ENCODE results near the gene MVD.

MVD gene

DNA sequence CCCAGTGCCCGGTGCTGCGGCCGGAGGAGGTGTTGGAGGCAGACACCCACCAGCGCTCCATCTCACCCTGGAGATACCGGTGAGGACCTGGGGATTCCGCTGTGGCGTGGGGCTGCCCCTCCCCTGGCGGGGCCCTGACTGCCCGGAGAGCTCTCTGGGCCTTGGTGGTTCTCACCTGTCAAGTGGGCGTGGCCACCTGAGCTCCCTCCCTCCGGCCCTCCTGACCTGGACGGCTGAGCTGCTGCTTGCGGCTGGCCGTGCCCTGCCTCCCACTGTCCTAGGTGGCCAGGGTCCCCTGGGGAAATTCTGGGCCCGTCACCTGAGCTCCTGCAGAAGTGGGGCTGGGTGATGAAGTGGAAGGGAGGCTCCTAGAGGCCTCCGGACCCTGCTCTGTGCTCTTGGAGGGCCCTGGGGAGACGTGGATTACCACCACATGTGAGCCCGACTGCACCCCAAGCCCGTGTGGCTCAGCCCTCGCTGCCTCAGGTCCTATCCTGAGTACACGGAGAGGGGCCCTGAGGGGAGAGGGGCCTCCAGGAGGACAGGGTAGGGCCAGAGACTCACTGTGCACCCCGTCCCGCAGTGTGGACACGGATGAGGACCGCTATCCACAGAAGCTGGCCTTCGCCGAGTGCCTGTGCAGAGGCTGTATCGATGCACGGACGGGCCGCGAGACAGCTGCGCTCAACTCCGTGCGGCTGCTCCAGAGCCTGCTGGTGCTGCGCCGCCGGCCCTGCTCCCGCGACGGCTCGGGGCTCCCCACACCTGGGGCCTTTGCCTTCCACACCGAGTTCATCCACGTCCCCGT lies 23.5 kb downstream of the MVD start:
- no peak for DNase-seq

DNA sequence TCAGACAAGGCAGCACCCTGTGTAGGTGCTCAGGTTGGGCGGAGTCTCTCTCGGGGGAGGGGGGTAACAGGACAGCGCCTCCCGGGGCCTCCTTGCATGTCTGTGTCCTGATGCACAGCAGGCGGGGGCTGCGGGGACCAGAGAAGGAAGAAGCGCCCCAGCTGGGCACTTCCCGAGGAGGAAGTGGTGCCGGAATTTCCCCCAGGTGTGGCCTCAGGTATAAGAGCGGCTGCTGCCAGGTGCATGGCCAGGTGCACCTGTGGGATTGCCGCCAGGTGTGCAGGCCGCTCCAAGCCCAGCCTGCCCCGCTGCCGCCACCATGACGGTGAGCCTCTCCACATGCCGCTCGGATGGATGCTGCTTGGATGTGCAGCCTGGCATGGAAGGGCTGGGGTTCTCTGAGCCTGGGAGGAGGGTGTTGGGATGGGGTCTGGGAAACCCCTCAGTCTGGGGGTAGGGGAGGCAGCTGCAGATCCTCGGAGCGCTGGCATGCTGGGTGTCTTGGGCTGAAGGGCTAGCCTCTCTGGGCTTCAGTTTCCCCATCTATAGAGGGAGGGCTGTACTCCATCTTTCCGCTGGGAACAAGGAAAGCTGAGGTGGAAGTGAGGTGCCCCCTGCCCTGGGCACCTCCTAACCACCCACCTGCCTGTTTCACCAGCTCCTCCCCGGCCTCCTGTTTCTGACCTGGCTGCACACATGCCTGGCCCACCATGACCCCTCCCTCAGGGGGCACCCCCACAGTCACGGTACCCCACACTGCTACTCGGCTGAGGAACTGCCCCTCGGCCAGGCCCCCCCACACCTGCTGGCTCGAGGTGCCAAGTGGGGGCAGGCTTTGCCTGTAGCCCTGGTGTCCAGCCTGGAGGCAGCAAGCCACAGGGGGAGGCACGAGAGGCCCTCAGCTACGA lies 24.3 kb downstream of the MVD start, which contains the start of gene IL17C:
Gene IL17C (plus strand): TSS at position 250 of the 908 bp plus-strand sequence. CDS start 70 bp downstream, at position 320.
- no peak for DNase-seq

DNA sequence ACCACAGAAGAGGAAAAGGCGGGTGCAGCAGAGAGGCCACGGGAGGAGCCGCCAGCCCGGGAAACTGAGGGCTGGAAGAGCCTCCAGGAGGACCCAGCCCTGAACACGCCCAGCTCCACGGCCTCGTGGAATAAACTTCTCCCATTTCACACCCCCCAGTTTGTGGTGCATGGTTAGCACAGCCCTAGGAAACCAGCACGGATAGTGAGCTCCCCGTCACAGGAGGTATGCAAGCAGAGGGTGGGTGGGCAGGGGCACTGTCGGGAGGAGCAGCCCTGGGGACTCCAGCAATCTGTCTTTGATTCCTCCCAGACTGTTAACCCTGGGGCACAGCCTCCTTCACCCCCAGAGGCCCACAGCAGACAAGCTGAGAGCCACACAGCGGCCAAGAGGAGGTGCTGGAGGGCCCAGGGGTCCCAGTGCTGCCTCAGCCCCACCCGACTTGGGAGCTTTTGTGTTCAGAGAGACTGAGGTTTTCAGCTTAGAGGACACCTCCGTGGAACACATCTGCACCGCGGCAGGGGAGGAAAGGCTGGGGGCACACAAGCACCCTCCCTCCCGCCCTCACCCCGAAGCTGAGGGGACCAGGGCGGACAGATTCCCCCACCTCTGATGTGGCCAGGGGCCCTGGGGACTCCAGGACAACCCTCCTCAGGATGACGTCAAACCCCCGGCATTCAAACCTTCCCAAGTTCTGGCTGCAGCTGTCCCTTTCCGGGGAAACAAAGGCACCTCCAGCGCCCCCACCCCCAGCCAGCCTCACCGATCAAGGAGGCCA lies 26.2 kb downstream of the MVD start:
- no peak for DNase-seq

DNA sequence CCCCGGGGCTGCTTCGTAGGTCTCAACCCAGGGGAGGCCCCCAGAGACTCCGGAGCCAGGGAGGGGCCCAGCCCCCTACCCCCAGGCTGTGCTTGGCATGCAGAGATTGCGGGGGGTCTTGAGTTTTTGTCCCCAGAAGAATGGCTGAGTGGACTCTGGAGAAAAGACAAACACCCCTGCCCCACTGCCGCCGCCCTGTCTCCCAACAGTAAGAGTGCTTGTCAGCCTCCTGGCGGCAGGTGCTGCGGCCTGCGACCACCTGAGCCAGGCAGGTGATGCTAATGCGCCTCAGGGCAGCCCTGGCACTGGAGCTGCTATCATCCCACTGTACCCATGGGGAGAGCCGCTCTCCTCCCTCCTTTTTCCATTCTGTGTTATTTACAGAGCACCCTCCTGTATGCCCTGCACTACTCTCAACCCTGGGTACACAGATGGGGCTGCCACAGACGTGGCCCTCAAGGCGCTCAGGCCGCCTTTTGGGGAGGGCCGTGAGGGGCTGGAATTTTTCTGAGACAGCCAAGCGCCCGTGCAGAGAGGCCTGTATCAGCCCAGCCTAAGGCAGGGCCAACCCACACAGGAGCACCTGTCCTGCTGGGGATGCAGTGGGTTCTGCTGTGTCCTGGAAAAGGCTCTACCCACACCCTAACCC lies 27.1 kb downstream of the MVD start:
- no peak for DNase-seq

DNA sequence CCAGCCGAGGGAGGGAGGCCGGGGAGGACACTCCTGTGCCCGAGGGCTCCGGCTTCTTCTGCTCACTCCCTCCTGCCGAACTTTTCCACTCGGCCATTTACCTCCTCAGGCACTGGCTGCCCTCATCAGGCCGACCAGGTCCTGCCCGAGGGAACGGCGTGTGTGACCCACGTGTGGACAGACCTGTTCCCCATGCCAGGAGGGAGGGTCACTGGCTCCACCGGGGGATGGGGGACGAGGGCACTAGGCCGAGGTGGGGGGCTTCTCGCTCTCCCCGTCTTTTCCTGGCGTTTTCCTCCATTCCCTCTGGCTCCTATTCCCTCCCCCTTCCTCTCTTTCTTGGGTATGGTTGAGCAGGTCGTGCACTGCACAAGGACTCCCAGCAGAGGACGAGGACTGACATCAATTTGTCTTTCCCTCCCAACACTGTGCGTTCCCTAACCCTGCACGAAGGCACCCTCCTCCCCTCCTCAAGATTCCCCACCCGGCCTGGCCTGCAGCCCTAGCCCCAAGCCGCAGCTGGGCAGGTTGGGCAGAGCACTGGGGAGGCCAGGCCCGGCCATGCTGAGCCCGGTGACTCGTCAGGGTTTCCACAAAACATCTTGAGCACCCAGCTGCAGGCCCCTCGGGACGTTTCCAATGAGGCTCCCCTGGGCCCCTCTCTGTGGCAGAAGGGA lies 27.8 kb downstream of the MVD start:
- DNase-seq, result no peak

DNA sequence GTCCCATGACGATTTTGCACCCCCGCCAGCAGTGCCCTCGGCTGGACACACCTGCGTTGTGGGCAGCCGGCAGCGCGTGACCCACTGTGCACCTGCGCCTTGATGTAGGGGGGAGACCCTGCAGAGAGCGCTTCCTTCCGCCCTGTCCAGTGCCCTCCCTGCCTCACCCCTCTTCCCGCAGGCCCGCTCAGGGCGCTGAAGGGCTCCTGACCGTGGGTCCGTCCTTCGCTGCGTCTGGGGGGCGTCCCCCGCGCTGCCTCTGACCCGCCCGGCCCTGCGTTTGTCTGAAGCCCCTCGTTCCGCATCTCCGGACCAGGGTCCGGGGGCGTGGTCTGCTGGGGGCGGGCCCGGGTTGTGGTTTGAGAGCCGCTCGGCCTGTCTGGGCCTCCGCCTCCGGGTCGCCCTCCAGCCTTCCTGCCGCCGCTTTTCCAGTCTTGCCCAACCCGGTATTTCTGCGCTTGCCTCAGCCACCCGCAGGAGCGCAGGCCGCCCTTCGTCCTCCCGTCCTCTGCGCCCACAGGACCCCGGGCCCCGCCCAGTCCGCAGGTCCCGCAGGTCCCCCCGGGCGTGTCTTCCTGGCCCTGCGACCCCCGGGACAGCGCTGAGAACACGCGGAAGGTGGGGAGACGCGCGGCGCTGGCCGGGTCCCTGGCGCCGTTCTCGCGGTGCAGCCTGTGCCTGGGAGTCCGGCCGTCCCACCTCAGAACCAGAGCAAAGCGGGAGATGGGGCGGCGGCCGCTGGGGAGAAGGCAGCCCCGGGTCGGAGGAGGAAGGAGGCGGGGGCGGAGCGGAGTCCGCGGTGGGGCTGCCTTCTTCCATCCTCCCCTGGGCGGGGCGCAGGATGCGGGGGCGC lies 28.5 kb downstream of the MVD start:
- DNase-seq, result peak; percentile 63 to 65

DNA sequence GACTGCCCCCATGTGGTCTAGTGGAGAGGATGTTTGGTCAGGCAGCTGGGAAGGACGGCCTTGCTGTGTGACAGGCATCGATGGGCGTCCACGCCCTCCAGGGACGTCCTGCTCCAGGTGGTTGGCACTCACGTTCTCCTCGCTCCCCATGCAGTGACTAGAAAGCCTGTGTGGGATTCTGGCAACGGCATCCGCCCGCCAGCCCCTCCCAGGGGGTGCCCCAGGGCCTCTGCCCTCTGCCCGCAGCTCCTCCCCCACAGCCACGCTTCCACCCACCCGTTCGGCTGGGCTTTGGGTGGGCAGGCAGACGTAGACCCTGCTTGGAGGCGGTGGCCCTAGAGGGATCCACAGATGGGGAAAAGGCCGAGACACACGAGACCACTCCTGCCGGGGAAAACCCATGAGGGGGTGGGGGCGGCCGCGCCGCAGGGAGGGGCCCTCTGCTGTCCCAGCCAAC lies 29.2 kb downstream of the MVD start:
- DNase-seq, result peak; percentile 40 to 48

DNA sequence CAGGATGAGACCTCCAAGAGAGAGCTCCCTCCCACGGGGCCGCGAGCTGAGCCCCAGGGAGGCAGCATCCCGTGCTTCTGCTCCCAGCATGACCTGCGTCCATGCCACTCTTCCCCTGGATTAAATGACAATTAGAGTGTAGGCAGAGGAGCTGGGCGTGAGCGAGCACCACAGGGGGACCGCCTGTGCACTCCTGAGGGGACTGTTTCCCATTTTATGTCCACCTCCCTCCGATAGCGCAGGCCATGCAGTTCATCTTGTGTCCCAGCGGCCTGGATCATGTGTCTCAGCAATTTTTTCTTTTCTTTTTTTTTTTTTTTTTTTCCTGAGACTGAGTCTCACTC lies 30.3 kb downstream of the MVD start:
- DNase-seq, result no peak

DNA sequence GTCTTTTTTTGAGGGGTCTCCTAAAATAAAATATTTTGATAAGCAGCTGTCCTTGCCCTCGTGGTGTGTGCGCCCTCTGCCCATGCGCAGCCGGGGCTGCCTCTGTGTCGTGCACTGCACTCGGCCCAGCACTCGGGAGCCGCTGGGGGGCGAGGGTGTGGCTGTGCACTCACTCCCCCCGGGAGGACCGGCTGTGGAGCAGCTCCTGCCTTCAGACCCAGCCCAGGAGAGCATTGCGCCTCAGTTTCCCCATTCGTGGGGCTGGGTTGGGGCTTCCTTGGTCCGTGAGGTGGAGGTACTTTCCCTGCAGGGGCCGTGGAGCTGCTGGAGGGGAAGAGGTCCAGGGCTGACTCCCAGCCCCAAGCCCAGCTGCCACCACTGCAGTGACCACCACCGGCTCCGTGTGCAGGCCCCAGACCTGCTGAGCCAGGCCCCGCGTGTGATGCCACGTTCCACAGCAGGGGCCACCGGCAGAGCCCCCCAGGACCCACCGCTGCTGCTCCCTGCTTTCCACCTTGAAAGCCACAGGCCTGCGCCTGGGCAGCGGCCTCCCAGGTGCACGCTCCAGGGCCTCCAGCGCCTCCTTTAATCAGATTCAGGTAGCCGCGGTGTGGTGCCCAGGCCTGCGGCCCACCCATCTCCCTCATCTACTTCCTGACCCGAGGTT lies 30.8 kb downstream of the MVD start:
- no peak for DNase-seq

DNA sequence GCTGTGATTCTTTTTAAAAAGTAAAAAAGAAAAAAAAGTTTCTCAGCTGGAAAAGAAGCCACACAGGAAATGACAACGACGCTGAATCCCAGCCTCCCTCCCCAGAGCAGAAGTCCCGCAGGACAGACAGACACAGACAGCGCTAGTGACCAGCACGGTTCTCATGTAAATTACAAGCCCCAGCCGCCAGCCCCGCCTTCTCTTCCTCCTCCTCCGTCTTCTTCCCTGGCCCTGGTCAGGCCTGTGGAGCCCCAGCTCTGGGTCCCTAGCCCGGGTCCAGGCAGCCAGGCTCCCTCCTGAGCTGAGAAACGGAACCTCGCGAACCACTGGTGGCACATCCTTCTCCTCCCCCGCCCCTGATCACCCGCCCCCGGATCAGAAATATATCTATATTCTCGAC lies 31.5 kb downstream of the MVD start:
- no peak for DNase-seq

DNA sequence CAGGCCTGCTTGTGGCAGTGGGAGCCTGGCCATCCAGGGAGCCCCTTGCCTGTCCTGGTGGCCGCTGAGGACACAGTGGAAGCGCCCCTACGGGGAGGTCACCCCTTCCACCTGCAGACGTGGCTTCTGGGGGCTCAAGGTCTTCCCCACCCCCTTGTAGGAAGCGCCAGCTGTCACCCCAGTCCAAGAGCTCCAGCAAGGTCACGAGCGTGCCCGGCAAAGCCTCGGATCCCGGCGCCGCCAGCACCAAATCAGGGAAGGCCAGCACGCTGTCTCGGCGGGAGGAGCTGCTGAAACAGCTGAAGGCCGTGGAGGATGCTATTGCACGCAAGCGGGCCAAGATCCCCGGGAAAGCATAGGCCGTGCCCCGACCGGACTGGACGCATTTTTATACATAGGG lies 31.9 kb downstream of the MVD start:
- DNase-seq, result no peak

DNA sequence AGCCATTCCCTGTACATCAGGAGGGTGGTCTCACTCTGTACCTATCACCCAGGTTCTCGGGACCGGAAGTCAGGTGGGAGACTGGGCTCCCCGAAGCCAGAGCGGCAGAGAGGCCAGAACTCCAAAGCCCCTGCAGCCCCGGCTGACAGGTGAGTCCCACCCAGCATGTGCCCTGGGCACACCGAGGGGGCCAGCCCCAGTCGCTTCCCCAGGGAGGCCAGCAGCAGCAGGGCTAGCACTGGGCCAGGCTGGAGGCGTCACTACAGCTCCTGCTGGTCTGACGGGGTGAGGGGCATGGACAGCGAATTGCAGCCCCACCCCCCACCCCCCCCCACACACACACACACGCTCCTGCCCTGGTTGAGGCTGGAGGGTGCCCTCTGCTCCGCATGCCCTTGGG lies 32.5 kb downstream of the MVD start:
- DNase-seq, result no peak

DNA sequence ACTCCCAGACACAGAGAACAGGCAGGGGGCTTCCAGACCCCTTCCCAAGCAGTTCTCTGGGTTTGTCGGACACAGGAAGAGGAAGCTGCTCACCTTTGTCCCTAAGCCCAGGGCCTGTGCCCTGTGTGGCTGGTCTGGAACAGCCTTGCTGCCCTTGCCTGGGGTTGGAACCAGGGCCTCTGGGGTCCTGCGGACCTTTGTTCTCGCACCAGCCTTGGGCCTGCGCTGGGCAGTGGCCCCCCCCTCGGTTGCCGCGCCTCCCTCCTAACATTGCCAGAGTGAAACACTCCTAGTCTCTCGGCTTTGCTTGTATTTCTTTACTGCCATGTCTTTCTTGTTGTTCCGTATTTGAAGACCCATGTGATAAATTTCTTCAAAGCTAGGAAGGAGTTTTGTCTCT lies 33.1 kb downstream of the MVD start:
- no peak for DNase-seq

DNA sequence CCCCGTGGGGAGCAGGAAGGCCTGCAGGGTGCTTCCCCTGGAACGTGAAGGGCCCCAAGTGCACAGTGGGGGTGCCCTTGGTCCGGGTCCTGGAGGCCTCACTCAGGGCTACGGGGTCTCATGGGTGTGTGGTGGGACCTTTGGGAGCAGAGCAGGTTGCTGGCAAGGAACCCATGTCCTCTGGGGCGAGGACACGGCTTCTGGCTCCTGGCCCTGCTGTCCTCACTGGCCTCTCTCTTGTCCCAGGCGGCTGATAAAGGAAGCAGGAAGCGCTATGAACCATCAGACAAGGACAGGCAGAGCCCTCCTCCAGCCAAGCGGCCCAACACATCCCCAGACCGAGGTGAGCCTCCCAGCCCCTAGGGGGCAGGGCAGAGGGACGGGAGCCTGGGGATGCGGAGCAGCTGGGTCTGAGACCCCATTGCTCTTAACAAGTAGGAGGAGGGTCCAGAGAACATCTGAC lies 34.3 kb downstream of the MVD start:
- DNase-seq, result no peak

DNA sequence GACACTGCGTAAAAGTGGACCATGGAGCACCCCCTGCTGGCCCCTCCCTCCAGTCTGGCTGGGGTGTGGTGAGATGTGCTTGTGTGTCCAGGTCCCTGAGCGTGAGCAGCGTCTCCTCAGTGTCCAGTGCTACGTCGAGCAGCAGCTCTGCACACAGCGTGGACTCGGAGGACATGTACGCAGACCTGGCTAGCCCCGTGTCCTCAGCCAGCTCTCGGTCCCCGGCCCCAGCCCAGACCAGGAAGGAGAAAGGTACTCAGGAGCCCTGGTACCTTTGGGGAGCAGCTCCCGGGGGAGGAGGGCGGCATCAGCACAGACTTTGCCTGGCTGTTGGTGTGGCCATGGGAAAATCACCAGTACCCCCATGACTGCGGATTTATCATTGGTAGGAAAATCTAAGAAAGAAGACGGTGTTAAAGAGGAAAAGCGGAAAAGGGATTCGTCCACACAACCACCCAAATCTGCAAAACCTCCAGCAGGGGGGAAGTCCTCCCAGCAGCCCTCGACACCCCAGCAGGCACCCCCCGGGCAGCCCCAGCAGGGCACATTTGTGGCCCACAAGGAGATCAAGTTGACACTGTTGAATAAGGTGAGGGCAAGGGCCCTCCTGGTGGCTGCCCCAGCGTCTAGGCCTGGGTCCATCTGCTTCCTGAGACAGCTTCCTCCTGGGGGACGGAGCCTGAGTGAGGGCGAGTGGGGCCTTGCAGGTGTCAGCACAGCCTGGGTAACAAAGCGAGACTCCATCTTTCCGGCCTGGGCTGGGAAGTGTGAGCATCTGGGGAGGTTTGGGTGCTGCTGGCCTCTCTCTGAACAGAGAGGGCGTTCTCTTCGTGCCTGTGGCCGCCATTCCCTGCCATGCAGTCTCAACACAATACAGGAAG lies 35.1 kb downstream of the MVD start:
- no peak for DNase-seq

DNA sequence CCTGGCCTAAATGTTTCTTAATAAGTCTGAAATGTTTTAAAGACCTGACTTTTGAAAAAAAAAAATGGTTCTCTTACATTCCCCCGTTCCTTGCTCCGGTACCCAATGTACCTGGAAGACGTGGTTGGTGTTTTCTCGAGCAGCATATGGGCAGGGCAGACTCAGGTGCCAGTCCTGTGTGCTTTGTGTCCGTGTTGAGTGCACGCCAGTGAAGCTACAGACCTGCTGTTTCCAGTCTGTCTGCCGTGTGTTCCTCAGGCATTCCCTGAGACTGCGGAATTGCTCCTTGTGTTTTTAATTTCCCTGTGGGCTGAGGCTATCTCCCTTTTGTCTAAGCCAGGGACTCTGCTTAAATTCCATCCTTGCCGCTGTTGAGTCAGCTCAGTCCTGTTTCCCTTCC lies 36.2 kb downstream of the MVD start:
- DNase-seq, result no peak

DNA sequence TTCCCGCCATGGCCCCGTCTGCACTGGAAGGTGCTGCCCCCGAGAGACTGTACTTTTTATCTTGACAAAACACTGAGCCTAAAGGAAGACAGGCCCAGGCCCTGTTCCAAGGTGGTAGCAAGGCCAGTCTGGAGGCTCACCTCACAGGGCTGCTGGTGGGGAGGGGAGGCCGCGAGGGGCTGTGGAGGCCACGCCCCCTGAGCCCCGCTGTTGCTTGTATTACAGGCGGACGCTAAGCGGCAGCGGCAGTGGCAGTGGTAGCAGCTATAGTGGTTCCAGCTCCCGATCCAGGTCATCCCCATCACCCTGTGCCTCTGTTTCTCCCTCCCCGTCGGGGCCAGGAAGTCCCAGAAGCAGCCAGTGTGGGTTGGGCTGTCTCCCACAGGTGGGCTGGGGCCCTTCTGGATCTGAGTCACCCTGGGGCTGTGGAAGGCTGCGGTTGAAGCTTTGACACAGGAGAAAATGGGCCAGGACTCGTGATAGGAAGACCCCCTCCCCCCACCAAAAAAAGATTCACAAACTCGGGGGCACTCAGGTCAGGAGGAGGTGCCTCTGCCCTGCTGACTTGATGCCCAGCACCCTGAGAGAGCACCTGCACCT lies 37.8 kb downstream of the MVD start:
- DNase-seq, result no peak

DNA sequence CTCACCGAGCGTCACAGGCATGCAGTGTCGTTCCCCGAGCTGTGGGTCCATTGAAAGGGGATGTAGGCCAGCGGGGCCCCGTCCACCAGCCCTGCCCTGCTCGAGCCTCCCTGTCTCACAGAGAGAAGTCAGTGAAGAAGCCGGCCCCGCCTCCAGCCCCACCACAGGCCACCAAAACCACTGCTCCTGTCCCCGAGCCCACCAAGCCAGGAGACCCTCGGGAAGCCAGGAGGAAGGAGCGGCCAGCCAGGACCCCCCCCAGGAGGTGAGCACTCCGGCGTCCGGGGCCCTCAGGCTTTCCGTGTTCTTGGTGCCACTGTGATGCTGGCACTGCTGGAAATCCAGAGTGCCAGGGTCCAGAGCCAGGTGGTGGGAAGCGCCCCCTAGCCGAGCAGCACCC lies 38.4 kb downstream of the MVD start:
- DNase-seq, result no peak

DNA sequence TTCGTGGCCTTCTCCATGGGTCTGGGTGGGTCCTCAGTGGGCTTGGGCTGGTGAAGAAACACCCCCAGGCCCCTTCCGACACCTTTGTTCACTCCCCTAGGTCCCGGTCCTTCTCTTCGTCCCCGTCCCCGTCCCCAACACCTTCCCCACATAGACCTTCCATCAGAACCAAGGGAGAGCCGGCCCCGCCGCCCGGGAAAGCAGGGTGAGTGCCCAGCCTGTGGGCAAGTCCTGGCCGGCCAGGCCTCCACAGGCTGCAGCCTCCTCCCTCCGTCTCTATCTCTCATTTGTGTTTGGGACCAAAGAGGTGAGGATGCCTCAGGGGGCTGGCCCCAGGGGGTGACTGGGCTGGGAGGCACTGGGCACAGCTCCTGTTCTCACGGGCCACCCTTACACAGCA lies 39.0 kb downstream of the MVD start:
- DNase-seq, result no peak

All from AML-193 (cell line).